Cerebellar cortex (tissue), 1 donor: Measurements from ENCODE around the gene OR4M1.
A peak's percentile ranks its signal among the peaks of the same experiment; 100 is the strongest.
"Not testable (repeated sequence)": the region's sequence is repeated elsewhere in the genome, so short reads cannot be mapped to it uniquely, and the experiment has no call there.

Experiments
- DNase-seq: peaks from one replicate; pipeline ENCODE4 v3.0.0-alpha.2; 2015; ENCODE audit warnings: low spot score

OR4M1 gene

DNA sequence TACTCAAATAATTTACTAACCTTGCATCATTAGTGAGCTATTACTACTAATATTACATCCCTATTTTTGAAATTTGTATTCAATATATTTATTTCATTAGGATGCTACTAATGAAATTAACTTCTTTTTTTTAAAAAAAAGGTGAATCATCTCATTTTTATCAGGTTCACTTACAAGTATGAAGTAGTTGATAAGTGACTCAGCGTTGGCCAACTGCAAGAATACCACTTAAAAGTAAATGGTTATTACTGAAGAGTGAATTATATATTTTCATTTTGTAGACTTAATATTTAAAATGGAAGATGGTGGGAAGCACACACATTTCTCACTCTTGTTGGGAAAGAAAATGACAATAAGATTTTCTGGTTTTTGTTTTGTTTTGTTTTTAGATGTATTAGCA is 49.9 kb downstream of the OR4M1 start:
- DNase-seq, result no peak

DNA sequence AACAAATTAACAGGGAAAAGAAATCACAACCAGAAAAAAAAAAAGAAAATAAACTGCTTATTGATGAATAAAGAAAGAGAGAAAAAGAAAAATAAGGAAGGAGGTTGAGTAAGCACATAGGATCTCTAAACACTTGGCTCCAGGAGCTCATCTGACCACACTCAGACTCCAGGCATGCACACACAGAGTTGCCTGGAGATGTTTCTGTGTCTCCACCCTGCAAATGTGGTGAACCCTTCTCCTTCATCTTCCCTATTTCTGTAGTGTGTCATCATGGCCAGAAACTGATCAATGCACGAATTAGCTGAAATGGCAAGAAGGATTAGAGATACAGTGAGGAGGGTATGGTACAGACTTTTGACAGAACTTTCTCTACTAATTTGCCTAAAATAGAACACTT is 50.5 kb downstream of the OR4M1 start:
- no peak for DNase-seq

DNA sequence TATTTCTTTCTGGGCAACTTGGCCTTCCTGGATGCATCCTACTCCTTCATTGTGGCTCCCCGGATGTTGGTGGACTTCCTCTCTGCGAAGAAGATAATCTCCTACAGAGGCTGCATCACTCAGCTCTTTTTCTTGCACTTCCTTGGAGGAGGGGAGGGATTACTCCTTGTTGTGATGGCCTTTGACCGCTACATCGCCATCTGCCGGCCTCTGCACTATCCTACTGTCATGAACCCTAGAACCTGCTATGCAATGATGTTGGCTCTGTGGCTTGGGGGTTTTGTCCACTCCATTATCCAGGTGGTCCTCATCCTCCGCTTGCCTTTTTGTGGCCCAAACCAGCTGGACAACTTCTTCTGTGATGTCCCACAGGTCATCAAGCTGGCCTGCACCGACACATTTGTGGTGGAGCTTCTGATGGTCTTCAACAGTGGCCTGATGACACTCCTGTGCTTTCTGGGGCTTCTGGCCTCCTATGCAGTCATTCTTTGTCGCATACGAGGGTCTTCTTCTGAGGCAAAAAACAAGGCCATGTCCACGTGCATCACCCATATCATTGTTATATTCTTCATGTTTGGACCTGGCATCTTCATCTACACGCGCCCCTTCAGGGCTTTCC is 54.4 kb downstream of the OR4M1 start:
- not testable (repeated sequence) for DNase-seq

DNA sequence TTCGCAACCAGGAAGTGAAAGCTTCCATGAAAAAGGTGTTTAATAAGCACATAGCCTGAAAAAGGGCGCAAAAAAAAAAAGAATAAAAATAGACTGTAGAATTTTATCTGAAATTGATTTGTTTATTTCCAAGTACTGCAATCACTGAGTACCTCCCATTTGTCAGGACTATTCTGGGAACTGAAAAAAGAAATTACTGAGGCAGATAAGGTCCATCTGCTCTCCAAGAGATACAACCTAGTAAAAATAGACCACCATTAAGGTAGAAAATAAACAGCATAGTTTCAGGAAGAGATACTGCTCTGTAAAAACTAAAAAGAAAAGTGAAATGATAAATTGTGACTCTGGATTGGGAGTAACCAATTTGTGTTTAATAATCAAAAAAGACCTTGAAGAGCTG is 55.0 kb downstream of the OR4M1 start:
- peak; percentile 54 for DNase-seq
